Esophagus squamous epithelium (tissue), 4 donors: Measurements from ENCODE around the gene STOX1.

Source experiments
- CTCF ChIP-seq, 6 experiments: fragments of 450-650 bp in 4 of 6; fragments of 200-600 bp in 2 of 6; sonication (generic) in 2 of 6; IDR thresholded peaks; one replicate each; pipeline ENCODE4 v1.5.1; 2016 to 2019; ENCODE audit warnings: antibody characterized with exemption in 6 of 6, mild to moderate bottlenecking in 4 of 6, moderate library complexity in 4 of 6
- POLR2A ChIP-seq, 4 donors: fragments of 450-650 bp; IDR thresholded peaks; one replicate each; pipeline ENCODE4 v1.6.1; 2017; ENCODE audit warnings: antibody characterized with exemption in 4 of 4, mild to moderate bottlenecking in 4 of 4, moderate library complexity in 3 of 4

GRCh38 chr10:68792115-68792514, 35.2 kb upstream of the STOX1 start:
- TF ChIP-seq POLR2A (IDR thresholded peaks at IDR 0.05) (no peak), CTCF (IDR thresholded peaks at IDR 0.05) (peak in 1 of 6 experiments; percentile 35)
